GM23338 (cell line): ENCODE data around the gene TMEM134. TPM values are rescaled to one million over a fixed set of nuclear protein-coding genes. Genes with fewer than 3 reads are reported as not detected.

Experiments used
- ATAC-seq: fragments of 200-7000 bp; cut with Tn5 transposase; 3 replicates; pipeline ENCODE4 v1.9.1; 2020
- DNase-seq: peaks from one replicate; pipeline ENCODE4 v3.0.0-alpha.2; 2015; ENCODE audit warnings: low spot score
- H2AFZ ChIP-seq: fragments of 200-600 bp; sonication (generic); 2 replicates; pipeline ENCODE4 v1.8.0; 2016; ENCODE audit warnings: antibody characterized with exemption, mild to moderate bottlenecking, moderate library complexity
- H3F3A ChIP-seq: fragments of 200-600 bp; sonication (generic); replicated peaks from 2 replicates; pipeline ENCODE4 v1.8.0; 2017; ENCODE audit warnings: antibody characterized with exemption, mixed run types, low read depth
- H3K27ac ChIP-seq: fragments of 200-600 bp; sonication (generic); 2 replicates; pipeline ENCODE4 v1.6.1; 2016; ENCODE audit warnings: low read depth
- H3K27me3 ChIP-seq: fragments of 200-600 bp; sonication (generic); 2 replicates; pipeline ENCODE4 v1.8.0; 2016; ENCODE audit warnings: mild to moderate bottlenecking, mixed run types, moderate library complexity; ENCODE audit not compliant: insufficient read depth
- H3K36me3 ChIP-seq: fragments of 200-600 bp; sonication (generic); 2 replicates; pipeline ENCODE4 v1.8.0; 2016; ENCODE audit warnings: mild to moderate bottlenecking; ENCODE audit not compliant: insufficient read depth
- H3K4me1 ChIP-seq: fragments of 200-600 bp; sonication (generic); 2 replicates; pipeline ENCODE4 v1.8.0; 2016; ENCODE audit warnings: mild to moderate bottlenecking, moderate library complexity; ENCODE audit not compliant: insufficient read depth
- H3K4me2 ChIP-seq: fragments of 200-600 bp; sonication (generic); 2 replicates; pipeline ENCODE4 v1.7.1; 2017; ENCODE audit warnings: mixed run types
- H3K4me3 ChIP-seq: fragments of 200-600 bp; sonication (generic); 2 replicates; pipeline ENCODE4 v1.6.1; 2016; ENCODE audit warnings: mixed run types
- H3K79me2 ChIP-seq: fragments of 200-600 bp; sonication (generic); replicated peaks from 2 replicates; pipeline ENCODE4 v1.8.0; 2017; ENCODE audit warnings: mild to moderate bottlenecking; ENCODE audit not compliant: insufficient read depth
- H3K9me2 ChIP-seq: fragments of 200-600 bp; sonication (generic); 2 replicates; pipeline ENCODE4 v1.8.0; 2017; ENCODE audit not compliant: insufficient read depth
- H4K20me1 ChIP-seq: fragments of 200-600 bp; sonication (generic); replicated peaks from 2 replicates; pipeline ENCODE4 v1.8.0; 2017; ENCODE audit warnings: mild to moderate bottlenecking; ENCODE audit not compliant: insufficient read depth
- H3K27ac Mint-ChIP-seq: 2 replicates; pipeline ENCODE4 v1.8.0; 2020; ENCODE audit warnings: inconsistent platforms, mild to moderate bottlenecking, moderate library complexity, mixed read lengths
- H3K27me3 Mint-ChIP-seq: 3 replicates; pipeline ENCODE4 v1.8.0; 2022; ENCODE audit warnings: low read depth, mild to moderate bottlenecking, moderate library complexity, mixed read lengths, inconsistent platforms; ENCODE audit not compliant: insufficient read depth, poor library complexity
- H3K36me3 Mint-ChIP-seq: 3 replicates; pipeline ENCODE4 v1.8.0; 2021; ENCODE audit warnings: low read depth, mild to moderate bottlenecking, inconsistent platforms, moderate library complexity, mixed read lengths
- H3K4me1 Mint-ChIP-seq: 3 replicates; pipeline ENCODE4 v1.8.0; 2020; ENCODE audit warnings: mild to moderate bottlenecking, inconsistent platforms, mixed read lengths
- H3K4me3 Mint-ChIP-seq: 3 replicates; pipeline ENCODE4 v1.8.0; 2021; ENCODE audit warnings: moderate library complexity, mild to moderate bottlenecking, inconsistent platforms, mixed read lengths
- H3K9me3 Mint-ChIP-seq: 3 replicates; pipeline ENCODE4 v1.8.0; 2020; ENCODE audit warnings: moderate library complexity, mild to moderate bottlenecking, inconsistent platforms, mixed read lengths
- CREB1 ChIP-seq: fragments of 250-450 bp; sonication (Bioruptor Pico); IDR thresholded peaks from 2 replicates; pipeline ENCODE4 v1.5.0; 2020; ENCODE audit warnings: low read depth, mild to moderate bottlenecking, moderate library complexity
- EZH2 ChIP-seq: fragments of 200-600 bp; sonication (generic); IDR thresholded peaks from one replicate; pipeline ENCODE4 v1.8.0; 2017; ENCODE audit warnings: antibody characterized with exemption, mild to moderate bottlenecking, low read depth; ENCODE audit not compliant: unreplicated experiment
- NANOG ChIP-seq: IDR thresholded peaks from 2 replicates; pipeline ENCODE4 v1.6.1; 2016; ENCODE audit warnings: antibody characterized with exemption, borderline replicate concordance
- POLR2AphosphoS5 ChIP-seq: IDR thresholded peaks from 2 replicates; pipeline ENCODE4 v1.6.1; 2016; ENCODE audit warnings: antibody characterized with exemption, low read depth
- ZNF114 ChIP-seq: fragments of 250-450 bp; sonication (Bioruptor Pico); IDR thresholded peaks from 2 replicates; pipeline ENCODE4 v1.5.0; 2020; ENCODE audit warnings: mild to moderate bottlenecking, moderate library complexity
- ZNF331 ChIP-seq: fragments of 250-450 bp; sonication (Bioruptor Pico); IDR thresholded peaks from 2 replicates; pipeline ENCODE4 v1.5.0; 2020; ENCODE audit warnings: low read depth, mild to moderate bottlenecking, moderate library complexity
- ZNF462 ChIP-seq: fragments of 250-450 bp; sonication (Bioruptor Pico); IDR thresholded peaks from 2 replicates; pipeline ENCODE4 v1.5.0; 2020; ENCODE audit warnings: mild to moderate bottlenecking, moderate library complexity
- polyA plus RNA-seq: library from polyadenylated mRNA; unstranded; fragments of >200 nt; fragmentation: Nextera tagmentation; extraction: Ambion mirVana; gene quantifications from 2 replicates; pipeline ENCODE4 v1.2.1, GENCODE V29; 2016
- total RNA-seq: library from RNA; depleted of rRNA; stranded (reverse); fragments of >200 nt; shearing (Covaris generic); gene quantifications from 2 replicates; pipeline ENCODE4 v1.2.3, GENCODE V29; 2014
- TF ChIP-seq, protein P1 (sequence below), 2 experiments: fragments of 200-600 bp in 1 of 2; sonication (generic) in 1 of 2; conservative IDR thresholded peaks; 2 replicates each; pipeline versions ENCODE4 v1.5.1 to v1.6.1; 2016 to 2017; ENCODE audit warnings: antibody characterized with exemption in 2 of 2, low read depth in 2 of 2, mild to moderate bottlenecking in 2 of 2, moderate library complexity in 1 of 2
- TF ChIP-seq, protein P2 (sequence below): IDR thresholded peaks from 2 replicates; pipeline ENCODE4 v1.6.1; 2016; ENCODE audit warnings: antibody characterized with exemption

TMEM134 gene
- total and polyA plus RNA-seq, 2 experiments from 2014 or later, result 61.4 to 69.2 TPM

- Histone ChIP-seq H3K9me2 (no peaks in the 10 kb centered on the region), H3K27me3 (no peaks in the 10 kb centered on the region), H3K4me1 (peaks cover 14% of the 10 kb centered on the region), H3K4me3 (no peak overlapping the region), H3K36me3 (0 out of 2 replicates have a peak, but pooled peaks cover 3% of the 10 kb centered on the region), H3F3A (peaks cover 7% of the 10 kb centered on the region; the same call in 1 of the 2 replicates), H4K20me1 (no peaks in the 10 kb centered on the region), H3K27ac (no peak overlapping the region), H3K79me2 (peaks cover under 1% of the 10 kb centered on the region), H2AFZ (no peak overlapping the region), H3K4me2 (no peak overlapping the region)
- H3K27me3 Mint-ChIP-seq, result peaks cover 8% of the 10 kb centered on the region
- no peak overlapping the region for H3K27ac Mint-ChIP-seq
- no peak for ATAC-seq
- peaks cover 22% of the 10 kb centered on the region for H3K4me1 Mint-ChIP-seq
- no peaks in the 10 kb centered on the region; the same call in 2 of the 3 replicates for H3K9me3 Mint-ChIP-seq
- no peak overlapping the region for H3K4me3 Mint-ChIP-seq
- TF ChIP-seq CREB1 (CRISPR knock-in tag) (no peak), NANOG (no peak), ZNF462 (no peak), ZNF114 (CRISPR knock-in tag) (no peak), EZH2 (no peak), POLR2AphosphoS5 (no peak), ZNF331 (CRISPR knock-in tag) (no peak)
- TF ChIP-seq, protein P1, sequence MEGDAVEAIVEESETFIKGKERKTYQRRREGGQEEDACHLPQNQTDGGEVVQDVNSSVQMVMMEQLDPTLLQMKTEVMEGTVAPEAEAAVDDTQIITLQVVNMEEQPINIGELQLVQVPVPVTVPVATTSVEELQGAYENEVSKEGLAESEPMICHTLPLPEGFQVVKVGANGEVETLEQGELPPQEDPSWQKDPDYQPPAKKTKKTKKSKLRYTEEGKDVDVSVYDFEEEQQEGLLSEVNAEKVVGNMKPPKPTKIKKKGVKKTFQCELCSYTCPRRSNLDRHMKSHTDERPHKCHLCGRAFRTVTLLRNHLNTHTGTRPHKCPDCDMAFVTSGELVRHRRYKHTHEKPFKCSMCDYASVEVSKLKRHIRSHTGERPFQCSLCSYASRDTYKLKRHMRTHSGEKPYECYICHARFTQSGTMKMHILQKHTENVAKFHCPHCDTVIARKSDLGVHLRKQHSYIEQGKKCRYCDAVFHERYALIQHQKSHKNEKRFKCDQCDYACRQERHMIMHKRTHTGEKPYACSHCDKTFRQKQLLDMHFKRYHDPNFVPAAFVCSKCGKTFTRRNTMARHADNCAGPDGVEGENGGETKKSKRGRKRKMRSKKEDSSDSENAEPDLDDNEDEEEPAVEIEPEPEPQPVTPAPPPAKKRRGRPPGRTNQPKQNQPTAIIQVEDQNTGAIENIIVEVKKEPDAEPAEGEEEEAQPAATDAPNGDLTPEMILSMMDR (conservative IDR thresholded peaks at IDR 0.05; ENCODE audit: low read depth in 2 of 2), result no peak
- TF ChIP-seq, protein P2, sequence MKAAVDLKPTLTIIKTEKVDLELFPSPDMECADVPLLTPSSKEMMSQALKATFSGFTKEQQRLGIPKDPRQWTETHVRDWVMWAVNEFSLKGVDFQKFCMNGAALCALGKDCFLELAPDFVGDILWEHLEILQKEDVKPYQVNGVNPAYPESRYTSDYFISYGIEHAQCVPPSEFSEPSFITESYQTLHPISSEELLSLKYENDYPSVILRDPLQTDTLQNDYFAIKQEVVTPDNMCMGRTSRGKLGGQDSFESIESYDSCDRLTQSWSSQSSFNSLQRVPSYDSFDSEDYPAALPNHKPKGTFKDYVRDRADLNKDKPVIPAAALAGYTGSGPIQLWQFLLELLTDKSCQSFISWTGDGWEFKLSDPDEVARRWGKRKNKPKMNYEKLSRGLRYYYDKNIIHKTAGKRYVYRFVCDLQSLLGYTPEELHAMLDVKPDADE, result no peak
- peaks cover 29% of the 10 kb centered on the region for H3K36me3 Mint-ChIP-seq
- no peak for DNase-seq
These were observed 34.6 kb downstream of the TMEM134 start for GRCh38 chr11:67434395-67434881.
